Measurements from ENCODE around the gene NECAB2. TPM values are rescaled to one million over a fixed set of nuclear protein-coding genes. Genes with fewer than 3 reads are reported as not detected.

The NECAB2 gene
- total RNA-seq, 1 donor from 2014 or later = 12.6 TPM

GRCh38 chr16:84027625-84028024, 59.6 kb downstream of the NECAB2 start:
- H3K9ac ChIP-seq = no peak overlapping the region
- peak overlapping the region; percentile 50 for H3K27ac Mint-ChIP-seq

GRCh38 chr16:84029297-84030047, 61.4 kb downstream of the NECAB2 start:
- Histone ChIP-seq H3K4me1 (peaks cover 33% of the 10 kb centered on the region), H3K79me2 (ENCODE audit: low read depth) (no peaks in the 10 kb centered on the region), H3K9ac (no peak overlapping the region), H3K4me2 (no peak overlapping the region), H4K20me1 (ENCODE audit: low read depth) (no peaks in the 10 kb centered on the region), H3K9me3 (ENCODE audit: low read depth) (no peaks in the 10 kb centered on the region), H2AFZ (replicated peaks) (no peak overlapping the region), H3F3A (ENCODE audit: low read depth) (peaks cover 10% of the 10 kb centered on the region), H3K36me3 (no peaks in the 10 kb centered on the region), H3K27me3 (no peaks in the 10 kb centered on the region), H3K4me3 (no peak overlapping the region), H3K27ac (no peak overlapping the region)
- Mint-ChIP-seq H3K36me3 (no peaks in the 10 kb centered on the region), H3K27me3 (ENCODE audit: insufficient read depth, low read depth) (peaks cover 11% of the 10 kb centered on the region), H3K9me3 (peaks cover 1% of the 10 kb centered on the region), H3K4me1 (peaks cover 54% of the 10 kb centered on the region), H3K27ac (peak overlapping the region; percentile 66), H3K4me3 (no peak overlapping the region)
- TF ChIP-seq EZH2 (IDR thresholded peaks at IDR 0.05) (no peak), CTCF (IDR thresholded peaks at IDR 0.05) (no peak), EZH2phosphoT487 (IDR thresholded peaks at IDR 0.05) (no peak)
- no peak for DNase-seq (ENCODE audit: low spot score)

More at GRCh38 chr16:84027625-84028024, 59.6 kb downstream of the NECAB2 start:
- Histone ChIP-seq H3K9me3 (ENCODE audit: low read depth) (no peaks in the 10 kb centered on the region), H3K4me2 (no peak overlapping the region), H3K4me1 (peaks cover 32% of the 10 kb centered on the region), H3K27ac (no peak overlapping the region), H3K27me3 (no peaks in the 10 kb centered on the region), H3K36me3 (no peaks in the 10 kb centered on the region), H3K79me2 (ENCODE audit: low read depth) (no peaks in the 10 kb centered on the region), H2AFZ (replicated peaks) (peak overlapping the region; percentile 42), H3F3A (ENCODE audit: low read depth) (peaks cover 18% of the 10 kb centered on the region), H3K4me3 (no peak overlapping the region), H4K20me1 (ENCODE audit: low read depth) (no peaks in the 10 kb centered on the region)
- Mint-ChIP-seq H3K27me3 (ENCODE audit: insufficient read depth, low read depth) (peaks cover 12% of the 10 kb centered on the region), H3K4me1 (peaks cover 54% of the 10 kb centered on the region), H3K36me3 (no peaks in the 10 kb centered on the region), H3K9me3 (no peaks in the 10 kb centered on the region), H3K4me3 (peak overlapping the region; percentile 11)
- no peak for TF ChIP-seq EZH2phosphoT487 (IDR thresholded peaks at IDR 0.05)
- no peak for TF ChIP-seq EZH2 (IDR thresholded peaks at IDR 0.05)
- TF ChIP-seq CTCF (IDR thresholded peaks at IDR 0.05) = no peak
- no peak for DNase-seq (ENCODE audit: low spot score)

- no peaks in the 10 kb centered on the region for H3K9me3 ChIP-seq (ENCODE audit: low read depth)
- no peak for TF ChIP-seq CTCF (IDR thresholded peaks at IDR 0.05)
- no peak for TF ChIP-seq EZH2phosphoT487 (IDR thresholded peaks at IDR 0.05)
- no peak for TF ChIP-seq EZH2 (IDR thresholded peaks at IDR 0.05)
- Mint-ChIP-seq H3K27me3 (ENCODE audit: insufficient read depth, low read depth) (peaks cover 11% of the 10 kb centered on the region), H3K27ac (peak overlapping the region; percentile 61), H3K4me3 (no peak overlapping the region), H3K4me1 (peaks cover 51% of the 10 kb centered on the region), H3K9me3 (peaks cover 18% of the 10 kb centered on the region), H3K36me3 (peaks cover 3% of the 10 kb centered on the region)
- H3K27ac ChIP-seq = no peak overlapping the region
- no peak for DNase-seq (ENCODE audit: low spot score)
- no peaks in the 10 kb centered on the region for H4K20me1 ChIP-seq (ENCODE audit: low read depth)
- H3K27me3 ChIP-seq = no peaks in the 10 kb centered on the region
- no peak overlapping the region for H3K4me3 ChIP-seq
- H3F3A ChIP-seq (ENCODE audit: low read depth) = peaks cover 10% of the 10 kb centered on the region
- H2AFZ ChIP-seq (replicated peaks) = no peak overlapping the region
- no peaks in the 10 kb centered on the region for H3K79me2 ChIP-seq (ENCODE audit: low read depth)
- peaks cover 30% of the 10 kb centered on the region for H3K4me1 ChIP-seq
- no peak overlapping the region for H3K9ac ChIP-seq
- no peaks in the 10 kb centered on the region for H3K36me3 ChIP-seq
- no peak overlapping the region for H3K4me2 ChIP-seq
Measured at GRCh38 chr16:84031556-84031955, 63.5 kb downstream of the NECAB2 start.

All from neural progenitor cell (in vitro differentiated cells).